OCI-LY3 (cell line): ENCODE data around the gene FOXD2.

Experiments
- EZH2phosphoT487 ChIP-seq: fragments of 200-600 bp; shearing (Covaris generic); IDR thresholded peaks from 2 replicates; pipeline ENCODE4 v1.6.1; 2018; ENCODE audit warnings: antibody characterized with exemption, mixed run types, low read depth
- TF ChIP-seq, protein P1 (sequence below): fragments of 200-600, 300-600 bp; sonication (generic); IDR thresholded peaks from 2 replicates; pipeline ENCODE4 v1.5.1; 2014; ENCODE audit warnings: antibody characterized with exemption, low read length, low read depth

DNA sequence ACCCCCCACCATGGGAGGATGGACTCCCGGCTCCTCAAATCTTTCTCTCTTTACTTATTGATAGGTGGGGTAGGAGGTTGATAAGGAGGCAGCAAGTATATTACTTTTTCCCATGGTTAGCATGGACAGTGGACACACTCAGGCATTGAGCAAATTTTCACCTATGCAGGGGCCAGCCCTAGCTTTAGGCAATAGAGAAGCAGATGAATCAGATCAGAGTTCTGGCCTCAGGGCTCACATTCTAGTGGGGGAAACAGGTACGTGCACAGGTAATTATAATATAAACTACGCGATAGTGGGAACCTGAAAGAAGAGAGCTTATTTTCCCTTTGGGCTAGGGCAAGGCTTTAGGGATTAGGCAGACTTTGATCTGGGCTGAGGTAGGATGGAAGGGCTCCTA is 35.3 kb upstream of the FOXD2 start:
- TF ChIP-seq, protein P1, sequence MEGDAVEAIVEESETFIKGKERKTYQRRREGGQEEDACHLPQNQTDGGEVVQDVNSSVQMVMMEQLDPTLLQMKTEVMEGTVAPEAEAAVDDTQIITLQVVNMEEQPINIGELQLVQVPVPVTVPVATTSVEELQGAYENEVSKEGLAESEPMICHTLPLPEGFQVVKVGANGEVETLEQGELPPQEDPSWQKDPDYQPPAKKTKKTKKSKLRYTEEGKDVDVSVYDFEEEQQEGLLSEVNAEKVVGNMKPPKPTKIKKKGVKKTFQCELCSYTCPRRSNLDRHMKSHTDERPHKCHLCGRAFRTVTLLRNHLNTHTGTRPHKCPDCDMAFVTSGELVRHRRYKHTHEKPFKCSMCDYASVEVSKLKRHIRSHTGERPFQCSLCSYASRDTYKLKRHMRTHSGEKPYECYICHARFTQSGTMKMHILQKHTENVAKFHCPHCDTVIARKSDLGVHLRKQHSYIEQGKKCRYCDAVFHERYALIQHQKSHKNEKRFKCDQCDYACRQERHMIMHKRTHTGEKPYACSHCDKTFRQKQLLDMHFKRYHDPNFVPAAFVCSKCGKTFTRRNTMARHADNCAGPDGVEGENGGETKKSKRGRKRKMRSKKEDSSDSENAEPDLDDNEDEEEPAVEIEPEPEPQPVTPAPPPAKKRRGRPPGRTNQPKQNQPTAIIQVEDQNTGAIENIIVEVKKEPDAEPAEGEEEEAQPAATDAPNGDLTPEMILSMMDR = no peak
- TF ChIP-seq EZH2phosphoT487 = no peak
